Neural cell (in vitro differentiated cells): ENCODE data around the gene CAPN7.

ENCODE experiments used
- CTCF ChIP-seq: fragments of 450-650 bp; IDR thresholded peaks from 2 replicates; pipeline ENCODE4 v1.5.1; 2014; ENCODE audit warnings: antibody characterized with exemption, mild to moderate bottlenecking, moderate library complexity; ENCODE audit not compliant: poor library complexity, severe bottlenecking
- EP300 ChIP-seq: fragments of 450-650 bp; conservative IDR thresholded peaks from 2 replicates; pipeline ENCODE4 v1.6.1; 2014; ENCODE audit warnings: antibody characterized with exemption, mild to moderate bottlenecking, moderate library complexity; ENCODE audit not compliant: poor library complexity, severe bottlenecking
- EZH2 ChIP-seq: fragments of 200-600, 300-800 bp; shearing (Covaris generic), sonication (generic); IDR thresholded peaks from 2 replicates; pipeline ENCODE4 v1.6.1; 2014; ENCODE audit warnings: antibody characterized with exemption, low read length, borderline replicate concordance, mild to moderate bottlenecking; ENCODE audit not compliant: insufficient read depth, poor library complexity, severe bottlenecking
- MXI1 ChIP-seq: fragments of 450-650 bp; conservative IDR thresholded peaks from 2 replicates; pipeline ENCODE4 v1.6.1; 2014; ENCODE audit warnings: antibody characterized with exemption, mild to moderate bottlenecking; ENCODE audit not compliant: poor library complexity, severe bottlenecking
- POLR2AphosphoS5 ChIP-seq: IDR thresholded peaks from 2 replicates; pipeline ENCODE4 v1.6.1; 2012
- RAD21 ChIP-seq: fragments of 450-650 bp; conservative IDR thresholded peaks from 2 replicates; pipeline ENCODE4 v1.6.1; 2014; ENCODE audit warnings: antibody characterized with exemption, mild to moderate bottlenecking, moderate library complexity
- REST ChIP-seq: IDR thresholded peaks from 2 replicates; pipeline ENCODE4 v1.6.1; 2012; ENCODE audit warnings: borderline replicate concordance
- TAF1 ChIP-seq: IDR thresholded peaks from 2 replicates; pipeline ENCODE4 v1.6.1; 2012; ENCODE audit warnings: low read depth

- no peak for TF ChIP-seq TAF1
- no peak for TF ChIP-seq CTCF
- no peak for TF ChIP-seq EP300
- no peak for TF ChIP-seq POLR2AphosphoS5
- no peak for TF ChIP-seq MXI1
- TF ChIP-seq REST, result no peak
- no peak for TF ChIP-seq EZH2
- no peak for TF ChIP-seq RAD21
Observed at GRCh38 chr3:15284121-15284889, 78.3 kb downstream of the CAPN7 start.
